B cell (primary cell): Measurements from ENCODE around the gene SLC25A10.

Experiments
- EZH2 ChIP-seq: IDR thresholded peaks from 2 replicates; pipeline ENCODE4 v1.6.1; 2012; ENCODE audit warnings: borderline replicate concordance, low read depth, mild to moderate bottlenecking, moderate library complexity, low read length; ENCODE audit not compliant: insufficient read depth, poor library complexity, severe bottlenecking
- TF ChIP-seq, protein P1 (sequence below): fragments of 200-600 bp; IDR thresholded peaks from one replicate; pipeline ENCODE4 v1.8.0; 2022; ENCODE audit warnings: antibody characterized with exemption, mild to moderate bottlenecking

DNA sequence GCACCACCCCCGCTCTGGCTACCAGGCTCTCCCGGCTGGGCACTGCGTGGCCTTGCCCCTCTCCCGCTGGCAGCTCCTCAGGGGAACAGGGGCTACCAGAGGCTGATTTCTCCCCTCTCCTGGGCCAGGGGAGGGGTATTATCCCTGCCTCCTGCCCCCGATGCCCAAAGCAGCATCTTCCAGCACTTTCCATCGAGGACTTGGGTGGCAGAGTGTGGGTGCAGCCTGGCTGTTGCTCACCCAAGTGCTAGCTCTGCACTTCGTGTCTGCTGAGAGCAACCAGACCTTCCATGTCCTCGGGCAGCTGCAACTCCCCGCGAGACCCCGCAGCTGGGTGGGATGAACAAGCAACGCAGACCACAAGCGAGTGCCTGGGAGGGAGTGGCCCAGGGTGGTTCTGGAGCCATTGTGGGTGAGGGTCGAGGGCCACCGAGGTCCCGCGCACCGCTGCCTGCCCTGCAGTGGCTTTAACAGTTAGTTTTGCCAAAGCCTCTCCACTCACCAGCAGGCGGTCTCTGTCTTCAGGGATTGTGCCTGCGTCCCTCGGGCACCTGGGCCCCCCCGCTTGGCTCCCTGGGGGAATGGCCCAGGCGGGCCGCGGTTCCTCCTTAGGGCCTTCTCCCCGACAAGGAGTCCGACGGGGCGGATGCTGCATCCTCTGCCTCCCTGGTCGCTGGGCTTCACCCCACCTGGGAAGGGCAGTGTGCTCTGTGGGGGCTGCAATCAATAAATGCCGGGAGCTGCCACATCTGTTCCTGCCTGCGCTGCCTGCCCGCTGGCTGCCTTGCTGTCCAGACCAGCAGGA lies 8.4 kb downstream of the SLC25A10 start:
- TF ChIP-seq, protein P1, sequence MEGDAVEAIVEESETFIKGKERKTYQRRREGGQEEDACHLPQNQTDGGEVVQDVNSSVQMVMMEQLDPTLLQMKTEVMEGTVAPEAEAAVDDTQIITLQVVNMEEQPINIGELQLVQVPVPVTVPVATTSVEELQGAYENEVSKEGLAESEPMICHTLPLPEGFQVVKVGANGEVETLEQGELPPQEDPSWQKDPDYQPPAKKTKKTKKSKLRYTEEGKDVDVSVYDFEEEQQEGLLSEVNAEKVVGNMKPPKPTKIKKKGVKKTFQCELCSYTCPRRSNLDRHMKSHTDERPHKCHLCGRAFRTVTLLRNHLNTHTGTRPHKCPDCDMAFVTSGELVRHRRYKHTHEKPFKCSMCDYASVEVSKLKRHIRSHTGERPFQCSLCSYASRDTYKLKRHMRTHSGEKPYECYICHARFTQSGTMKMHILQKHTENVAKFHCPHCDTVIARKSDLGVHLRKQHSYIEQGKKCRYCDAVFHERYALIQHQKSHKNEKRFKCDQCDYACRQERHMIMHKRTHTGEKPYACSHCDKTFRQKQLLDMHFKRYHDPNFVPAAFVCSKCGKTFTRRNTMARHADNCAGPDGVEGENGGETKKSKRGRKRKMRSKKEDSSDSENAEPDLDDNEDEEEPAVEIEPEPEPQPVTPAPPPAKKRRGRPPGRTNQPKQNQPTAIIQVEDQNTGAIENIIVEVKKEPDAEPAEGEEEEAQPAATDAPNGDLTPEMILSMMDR = no peak
- no peak for TF ChIP-seq EZH2
